Colonic mucosa (tissue), 4 donors: ENCODE results near the gene FRMD5. TPM values are rescaled to one million over a fixed set of nuclear protein-coding genes. Genes with fewer than 3 reads are reported as not detected.

Experiments
- DNase-seq: peaks from one replicate; pipeline ENCODE4 v3.0.0-alpha.2; 2020
- H3K27ac ChIP-seq: fragments of 200-600 bp; one replicate; pipeline ENCODE4 v1.8.0; 2021
- H3K27me3 ChIP-seq: fragments of 200-600 bp; one replicate; pipeline ENCODE4 v1.8.0; 2021
- H3K36me3 ChIP-seq: fragments of 200-600 bp; one replicate; pipeline ENCODE4 v1.8.0; 2021
- H3K4me1 ChIP-seq: fragments of 200-600 bp; one replicate; pipeline ENCODE4 v1.8.0; 2021; ENCODE audit warnings: mild to moderate bottlenecking
- H3K4me3 ChIP-seq: fragments of 200-600 bp; one replicate; pipeline ENCODE4 v1.8.0; 2021
- H3K9ac ChIP-seq, 2 donors: one replicate each; pipeline ENCODE4 v1.7.0; 2013; ENCODE audit warnings: control low read depth in 2 of 2, low read depth in 2 of 2, low read length in 2 of 2
- H3K9me3 ChIP-seq: fragments of 200-600 bp; one replicate; pipeline ENCODE4 v1.8.0; 2021
- intact Hi-C: fragments of 100-400 bp; cut with DNase I; formaldehyde crosslinking; loops from one replicate; pipeline ENCODE4 v1.14.1; 2022
- total RNA-seq, 2 donors: library from RNA; stranded (reverse); fragmentation: NEBNext Ultra II Directional in 1 of 2; extraction: Animal tissue kit (Norgen Biotek cat#: 25700) in 1 of 2; gene quantifications; one replicate each; pipeline ENCODE4 v1.2.1, GENCODE V29; 2021
- TF ChIP-seq, protein P1 (sequence below): fragments of 200-600 bp; IDR thresholded peaks from one replicate; pipeline ENCODE4 v1.8.0; 2022; ENCODE audit warnings: antibody characterized with exemption, mild to moderate bottlenecking
- donor health status: healthy.
- donor health status: DM: no; HTN: no; CAD: no.
- donor health status: DM: no; HTN: no; CAD: no.

FRMD5 gene
- total RNA-seq, 2 donors from 2014 or later, result 2.9 to 3.4 TPM

DNA sequence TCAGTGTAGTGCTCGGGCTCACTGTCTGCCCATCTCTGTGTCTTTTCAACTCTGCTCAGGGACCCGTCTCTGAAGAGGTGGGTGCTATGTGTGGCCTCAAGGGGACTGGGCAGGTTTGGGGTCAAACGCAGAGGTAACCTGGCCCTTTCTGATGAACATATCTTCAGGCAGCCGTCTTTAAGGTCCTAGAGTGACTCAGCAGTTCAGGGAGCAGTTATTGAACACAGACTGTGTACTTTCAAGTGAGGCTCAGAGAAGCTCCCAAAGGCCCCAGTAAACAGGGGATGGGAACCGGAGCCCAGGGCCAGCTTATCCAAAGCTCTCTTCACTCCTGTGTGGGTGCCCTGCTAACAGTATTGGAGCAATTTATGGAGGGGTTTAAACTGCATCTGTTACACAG lies 295.1 kb downstream of the FRMD5 start:
- DNase-seq, result no peak
- Histone ChIP-seq H3K4me3 (no peak overlapping the region), H3K9ac (no peak overlapping the region), H3K9me3 (no peaks in the 10 kb centered on the region), H3K27me3 (no peaks in the 10 kb centered on the region), H3K27ac (no peak overlapping the region), H3K4me1 (no peaks in the 10 kb centered on the region), H3K36me3 (no peaks in the 10 kb centered on the region)
- TF ChIP-seq, protein P1, sequence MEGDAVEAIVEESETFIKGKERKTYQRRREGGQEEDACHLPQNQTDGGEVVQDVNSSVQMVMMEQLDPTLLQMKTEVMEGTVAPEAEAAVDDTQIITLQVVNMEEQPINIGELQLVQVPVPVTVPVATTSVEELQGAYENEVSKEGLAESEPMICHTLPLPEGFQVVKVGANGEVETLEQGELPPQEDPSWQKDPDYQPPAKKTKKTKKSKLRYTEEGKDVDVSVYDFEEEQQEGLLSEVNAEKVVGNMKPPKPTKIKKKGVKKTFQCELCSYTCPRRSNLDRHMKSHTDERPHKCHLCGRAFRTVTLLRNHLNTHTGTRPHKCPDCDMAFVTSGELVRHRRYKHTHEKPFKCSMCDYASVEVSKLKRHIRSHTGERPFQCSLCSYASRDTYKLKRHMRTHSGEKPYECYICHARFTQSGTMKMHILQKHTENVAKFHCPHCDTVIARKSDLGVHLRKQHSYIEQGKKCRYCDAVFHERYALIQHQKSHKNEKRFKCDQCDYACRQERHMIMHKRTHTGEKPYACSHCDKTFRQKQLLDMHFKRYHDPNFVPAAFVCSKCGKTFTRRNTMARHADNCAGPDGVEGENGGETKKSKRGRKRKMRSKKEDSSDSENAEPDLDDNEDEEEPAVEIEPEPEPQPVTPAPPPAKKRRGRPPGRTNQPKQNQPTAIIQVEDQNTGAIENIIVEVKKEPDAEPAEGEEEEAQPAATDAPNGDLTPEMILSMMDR, result no peak
- intact Hi-C loops, result loop anchor here (10.0 kb wide), 1 partner anchor 315 kb away; no protein-coding TSS in a partner anchor

DNA sequence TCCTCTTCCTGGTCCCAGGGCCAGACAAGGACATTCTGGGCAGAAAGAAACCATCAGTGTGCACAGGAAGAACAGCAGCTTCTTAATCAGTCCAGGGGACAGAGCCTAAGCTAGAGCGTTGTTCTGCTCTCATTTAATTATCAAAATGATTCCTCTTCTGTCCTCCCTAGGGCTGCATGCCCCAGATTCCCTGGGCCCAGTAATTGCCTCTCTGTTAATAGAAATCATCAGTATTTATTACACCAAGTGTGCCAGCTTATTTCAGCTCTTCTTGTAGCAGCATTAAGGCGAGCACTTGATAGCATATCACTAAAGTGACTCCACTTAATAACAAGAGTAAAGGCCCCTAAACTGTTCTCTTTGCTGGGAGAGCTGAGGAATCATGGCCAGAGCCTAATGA lies 296.2 kb downstream of the FRMD5 start:
- Histone ChIP-seq H3K36me3 (no peaks in the 10 kb centered on the region), H3K4me3 (no peak overlapping the region), H3K9me3 (no peaks in the 10 kb centered on the region), H3K27me3 (no peaks in the 10 kb centered on the region), H3K9ac (no peak overlapping the region), H3K27ac (no peak overlapping the region), H3K4me1 (no peaks in the 10 kb centered on the region)
- TF ChIP-seq, protein P1, result no peak
- DNase-seq, result no peak
- intact Hi-C loops, result no loop called here

DNA sequence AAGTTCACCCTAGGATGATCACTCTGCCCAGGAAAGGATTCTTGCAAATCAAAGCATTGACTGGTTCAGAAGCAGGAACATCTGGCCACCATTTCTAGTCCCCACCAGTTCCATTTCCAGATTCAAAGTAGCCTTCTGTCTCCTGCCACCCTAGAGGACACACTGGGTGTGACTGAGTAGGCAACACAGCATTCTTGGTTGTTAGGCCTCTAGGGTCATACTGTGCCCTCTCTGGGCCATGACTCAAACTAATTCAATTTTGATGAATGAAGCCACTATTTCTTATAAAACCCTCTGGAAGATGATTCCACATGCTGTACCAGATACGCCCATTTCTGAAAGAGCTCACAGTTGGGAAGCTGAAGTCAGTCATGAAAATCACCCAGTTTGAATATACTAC lies 298.5 kb downstream of the FRMD5 start:
- no peak overlapping the region for H3K4me3 ChIP-seq
- no peaks in the 10 kb centered on the region for H3K9me3 ChIP-seq
- intact Hi-C loops, result no loop called here
- no peaks in the 10 kb centered on the region for H3K4me1 ChIP-seq
- no peaks in the 10 kb centered on the region for H3K36me3 ChIP-seq
- no peak overlapping the region for H3K9ac ChIP-seq
- no peak overlapping the region for H3K27ac ChIP-seq
- DNase-seq, result no peak
- no peaks in the 10 kb centered on the region for H3K27me3 ChIP-seq
- TF ChIP-seq, protein P1, result no peak

DNA sequence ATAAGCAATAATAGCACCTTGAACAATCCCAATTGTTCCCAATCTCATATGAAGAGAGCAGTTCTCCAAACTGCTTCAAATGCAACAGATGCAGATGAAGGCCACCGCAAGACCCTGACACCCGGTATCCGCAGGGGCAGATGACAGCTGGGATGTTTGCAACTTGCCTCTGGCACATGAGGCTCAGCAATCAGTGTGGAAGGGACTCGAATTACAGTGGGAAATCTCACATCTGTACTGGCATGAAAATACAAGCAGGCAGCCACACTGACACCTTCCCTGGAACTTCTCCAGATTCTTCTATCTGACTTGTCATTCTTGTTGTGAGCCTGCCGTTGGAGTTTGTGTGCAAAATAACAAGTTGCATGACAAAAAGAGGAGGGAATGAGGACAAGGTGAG lies 299.5 kb downstream of the FRMD5 start:
- intact Hi-C loops, result no loop called here
- DNase-seq, result no peak
- Histone ChIP-seq H3K36me3 (no peaks in the 10 kb centered on the region), H3K27ac (no peak overlapping the region), H3K9me3 (no peaks in the 10 kb centered on the region), H3K4me1 (no peaks in the 10 kb centered on the region), H3K9ac (no peak overlapping the region), H3K27me3 (no peaks in the 10 kb centered on the region), H3K4me3 (no peak overlapping the region)
- TF ChIP-seq, protein P1, result no peak

DNA sequence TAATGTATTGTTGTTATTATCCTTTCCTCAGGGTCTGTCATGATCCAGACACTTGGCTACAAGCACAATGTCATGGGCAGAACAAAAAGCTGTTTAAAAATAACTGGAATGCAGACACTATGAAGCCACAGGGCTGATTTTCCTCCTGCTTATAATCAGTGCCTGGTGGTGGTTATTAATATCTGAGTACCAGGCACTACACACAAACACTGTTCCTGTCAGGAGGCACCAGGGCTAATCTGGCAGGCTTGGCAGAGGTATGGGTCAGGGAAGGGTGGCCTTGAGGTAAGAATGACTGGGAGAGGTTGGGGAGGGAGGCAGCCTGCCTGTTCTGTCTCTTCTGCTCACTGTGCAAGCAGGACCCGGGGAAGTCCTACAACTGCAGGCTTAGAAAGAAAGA lies 301.1 kb downstream of the FRMD5 start:
- no peaks in the 10 kb centered on the region for H3K9me3 ChIP-seq
- H3K27ac ChIP-seq, result no peak overlapping the region
- no peak overlapping the region for H3K9ac ChIP-seq
- no peaks in the 10 kb centered on the region for H3K27me3 ChIP-seq
- H3K36me3 ChIP-seq, result no peaks in the 10 kb centered on the region
- TF ChIP-seq, protein P1, result no peak
- intact Hi-C loops, result no loop called here
- no peaks in the 10 kb centered on the region for H3K4me1 ChIP-seq
- no peak overlapping the region for H3K4me3 ChIP-seq
- no peak for DNase-seq

DNA sequence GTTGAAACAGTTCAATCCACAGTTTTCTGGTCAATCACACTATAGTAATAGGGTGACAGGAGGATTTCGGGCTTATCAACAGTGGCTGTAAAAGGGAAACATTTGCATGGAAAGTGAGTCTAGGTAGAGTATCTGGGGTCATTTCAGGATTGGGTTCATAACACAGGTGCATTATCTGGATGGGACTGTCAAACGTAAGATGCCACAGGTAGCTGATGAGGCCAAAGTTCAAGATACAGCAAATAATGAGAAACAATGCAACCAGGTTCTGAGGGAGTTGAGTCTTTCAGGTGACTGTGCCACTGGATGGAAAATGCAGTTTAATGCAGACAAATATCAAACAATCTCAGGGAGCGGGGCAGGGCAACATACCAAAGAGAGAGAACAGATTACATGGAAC lies 306.0 kb downstream of the FRMD5 start:
- Histone ChIP-seq H3K27ac (no peak overlapping the region), H3K9ac (no peak overlapping the region), H3K4me3 (no peak overlapping the region), H3K27me3 (no peaks in the 10 kb centered on the region), H3K36me3 (no peaks in the 10 kb centered on the region), H3K4me1 (no peaks in the 10 kb centered on the region), H3K9me3 (no peaks in the 10 kb centered on the region)
- no peak for DNase-seq
- intact Hi-C loops, result no loop called here
- TF ChIP-seq, protein P1, result no peak
